Activated naive CD8-positive, alpha-beta T cell treated with anti-CD3 and anti-CD28 coated beads, Interleukin-2, amount 10 ng/mL, durations not matched to agents 7 days and 5 days (primary cell): ENCODE measurements around the gene MOB1A. TPM values are rescaled to one million over a fixed set of nuclear protein-coding genes. Genes with fewer than 3 reads are reported as not detected.

ENCODE experiments used
- ATAC-seq: fragments of 150-1000 bp; cut with Tn5 transposase; one replicate; pipeline ENCODE4 v1.10.0; 2021; ENCODE audit warnings: low read depth, moderate library complexity
- POLR2A ChIA-PET: fragments of 350-600 bp; sonication (Branson Sonifier 250); formaldehyde crosslinking; loops from one replicate; lab custom pipeline; 2021; ENCODE audit warnings: antibody characterized with exemption; lab: Charles Lee
- DNase-seq: peaks from one replicate; pipeline ENCODE4 v3.0.0; 2021
- H3K27ac Mint-ChIP-seq: one replicate; pipeline ENCODE4 v1.8.0; 2022; ENCODE audit warnings: mild to moderate bottlenecking, mixed read lengths
- H3K27me3 Mint-ChIP-seq: one replicate; pipeline ENCODE4 v1.8.0; 2022; ENCODE audit warnings: mild to moderate bottlenecking, moderate library complexity, mixed read lengths
- H3K36me3 Mint-ChIP-seq: one replicate; pipeline ENCODE4 v1.8.0; 2021; ENCODE audit warnings: mild to moderate bottlenecking, mixed read lengths
- H3K4me1 Mint-ChIP-seq: one replicate; pipeline ENCODE4 v1.8.0; 2021; ENCODE audit warnings: mixed read lengths
- H3K4me3 Mint-ChIP-seq: one replicate; pipeline ENCODE4 v1.8.0; 2022; ENCODE audit warnings: mild to moderate bottlenecking, moderate library complexity, mixed read lengths
- H3K9me3 Mint-ChIP-seq: one replicate; pipeline ENCODE4 v1.8.0; 2021; ENCODE audit warnings: mixed read lengths
- total RNA-seq, 2 experiments: library from RNA; stranded (reverse); gene quantifications; one replicate each; pipeline ENCODE4 v1.2.3, GENCODE V29; 2021

Gene MOB1A
- total RNA-seq, 2 experiments from 2014 or later, result 178 TPM

DNA sequence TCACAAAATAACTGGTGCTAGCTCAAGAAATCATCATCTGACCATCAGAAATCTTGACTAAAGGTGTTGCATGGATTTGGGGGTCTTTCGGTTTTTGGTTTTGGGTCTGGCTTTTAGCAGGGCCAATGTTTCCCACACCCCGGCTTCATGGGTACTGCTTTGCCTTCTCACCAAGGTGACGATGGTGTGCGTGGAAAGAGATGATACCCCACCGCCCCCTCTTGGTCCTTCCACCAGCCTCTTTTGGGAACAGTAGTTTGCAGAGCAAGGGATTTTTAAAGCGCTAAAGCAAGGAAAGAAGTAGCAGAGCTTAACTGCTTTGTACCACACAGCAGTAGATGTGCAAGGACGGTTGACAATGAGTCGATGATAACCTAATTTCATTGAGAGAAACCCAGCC is 73.3 kb downstream of the MOB1A start:
- H3K4me1 Mint-ChIP-seq, result no peaks in the 10 kb centered on the region

DNA sequence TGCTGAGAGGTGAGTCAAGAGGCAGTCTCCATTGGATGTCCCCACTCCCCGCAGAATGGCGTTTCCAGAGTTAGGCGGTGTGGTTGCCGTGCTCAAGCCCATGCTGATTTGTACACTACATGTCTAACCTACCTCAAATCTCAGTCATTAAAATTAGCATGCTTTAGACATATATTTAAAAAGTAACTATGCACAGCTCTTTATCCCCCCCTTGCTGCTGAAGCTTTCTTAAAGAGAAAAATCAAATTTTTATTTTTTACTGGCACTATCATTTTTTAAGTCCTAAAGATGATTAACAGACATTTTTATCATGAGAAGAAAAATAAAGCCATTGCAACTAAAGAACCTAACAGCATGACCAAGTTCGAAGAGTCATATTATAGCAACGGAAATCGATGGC is 73.8 kb downstream of the MOB1A start:
- no peak overlapping the region for H3K4me3 Mint-ChIP-seq
- DNase-seq, result no peak
- H3K9me3 Mint-ChIP-seq, result no peaks in the 10 kb centered on the region
- H3K27ac Mint-ChIP-seq, result no peak overlapping the region
- no peaks in the 10 kb centered on the region for H3K27me3 Mint-ChIP-seq
- no peak for ATAC-seq
- H3K36me3 Mint-ChIP-seq, result peaks cover 7% of the 10 kb centered on the region
- POLR2A ChIA-PET, result no interaction called here
- H3K4me1 Mint-ChIP-seq, result no peaks in the 10 kb centered on the region

More for the DNA sequence above, 73.3 kb downstream of the MOB1A start:
- Mint-ChIP-seq H3K9me3 (no peaks in the 10 kb centered on the region), H3K27me3 (no peaks in the 10 kb centered on the region), H3K4me3 (no peak overlapping the region), H3K27ac (no peak overlapping the region), H3K36me3 (peaks cover 6% of the 10 kb centered on the region)
- ATAC-seq (no peak), DNase-seq (no peak)
- POLR2A ChIA-PET, result no interaction called here

GRCh38 chr2:74103763-74104162 is 74.9 kb downstream of the MOB1A start:
- Mint-ChIP-seq H3K27me3 (no peaks in the 10 kb centered on the region), H3K36me3 (peaks cover 7% of the 10 kb centered on the region), H3K4me1 (no peaks in the 10 kb centered on the region), H3K9me3 (no peaks in the 10 kb centered on the region), H3K4me3 (no peak overlapping the region), H3K27ac (no peak overlapping the region)
- DNase-seq, result no peak
- no peak for ATAC-seq
- POLR2A ChIA-PET, result no interaction called here

Other genes with a start within 250 kb of the MOB1A start
- gene TET3, start 194.0 kb downstream of the MOB1A start, total RNA-seq, result 10 to 100 TPM; 19.9 to 21.0 TPM
- gene BOLA3, start 31.0 kb downstream of the MOB1A start, total RNA-seq, result 10 to 100 TPM; 47.7 to 53.8 TPM
- gene MTHFD2, start 19.7 kb upstream of the MOB1A start, total RNA-seq, result 100 to 1,000 TPM; 127 to 130 TPM
- gene SLC4A5, start 164.5 kb upstream of the MOB1A start, total RNA-seq, result 1 to 10 TPM; 3.6 to 6.6 TPM
- gene DCTN1, start 201.4 kb upstream of the MOB1A start, total RNA-seq, result 100 to 1,000 TPM; 111 to 113 TPM
- gene C2orf81, start 242.7 kb upstream of the MOB1A start, total RNA-seq, result 1 to 10 TPM; 3.7 to 5.8 TPM
- 10 to 100 TPM; 88.9 to 94.4 TPM for gene WDR54, start 242.9 kb upstream of the MOB1A start, total RNA-seq